GM21528 (cell line): ENCODE data around the gene FAM20A.
"Not testable (repeated sequence)": the region's sequence is repeated elsewhere in the genome, so short reads cannot be mapped to it uniquely, and the experiment has no call there.

Experiments
- ATAC-seq: cut with Tn5 transposase; IDR thresholded peaks from one replicate; pipeline ENCODE4 v1.9.1; 2021; ENCODE audit warnings: mild to moderate bottlenecking, moderate library complexity; ENCODE audit not compliant: unreplicated experiment, low FRiP score

The FAM20A gene

DNA sequence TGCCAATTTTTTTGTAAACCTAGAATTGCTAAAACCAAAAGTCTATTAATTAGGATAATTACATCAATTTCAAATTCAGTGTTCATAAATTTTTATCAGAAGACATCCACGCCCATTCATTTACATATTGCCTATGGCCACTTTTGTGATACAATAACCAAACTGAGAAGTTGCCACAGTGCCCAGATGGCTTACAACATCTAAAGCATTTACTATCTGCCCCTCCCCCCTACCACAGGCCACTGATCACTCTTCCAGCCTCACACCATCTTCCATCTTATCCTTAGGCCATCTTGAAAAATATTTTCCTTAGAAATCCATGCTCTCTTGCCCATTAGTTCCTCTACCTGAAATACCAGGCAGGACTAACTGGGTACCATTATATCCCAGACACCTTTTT lies 95.2 kb downstream of the FAM20A start:
- no peak for ATAC-seq

DNA sequence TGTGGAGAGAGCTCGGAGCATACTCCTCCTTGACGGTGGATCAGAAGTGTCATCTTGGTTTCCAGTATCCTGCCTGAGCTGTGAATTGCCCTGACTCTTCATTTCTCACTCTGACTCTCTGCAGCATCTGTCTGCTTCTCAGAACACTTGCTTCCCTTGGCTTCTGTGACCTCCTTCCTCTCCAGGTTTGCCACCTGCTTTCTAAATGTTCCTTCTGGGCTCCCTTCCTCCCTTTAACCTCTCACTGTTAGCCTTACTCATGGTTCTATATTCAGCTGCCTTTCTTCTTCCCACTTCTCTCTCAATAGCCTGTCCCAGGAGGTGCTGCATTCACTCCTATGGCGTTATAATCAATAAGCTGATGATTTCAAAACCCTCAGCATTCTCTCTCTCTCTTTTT lies 100.1 kb downstream of the FAM20A start:
- no peak for ATAC-seq

DNA sequence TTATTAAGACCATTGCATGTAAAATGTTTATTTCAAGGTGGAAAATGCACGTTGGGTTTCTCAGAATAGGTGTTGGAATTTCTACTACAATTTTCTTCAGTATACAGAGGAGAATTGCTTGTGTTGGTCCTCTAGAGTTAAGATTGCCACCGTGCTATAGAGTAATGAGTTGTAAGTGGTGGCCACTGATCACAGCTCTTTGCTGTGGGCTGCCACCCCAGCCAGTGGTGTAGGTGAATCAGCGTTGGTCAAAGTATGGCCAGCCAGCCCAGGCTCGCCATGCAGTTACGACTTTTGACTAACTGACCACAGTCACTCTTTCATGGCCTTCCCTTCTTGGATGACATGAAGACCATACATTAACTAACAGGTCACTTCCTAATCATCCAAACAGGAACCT lies 101.6 kb downstream of the FAM20A start:
- no peak for ATAC-seq

DNA sequence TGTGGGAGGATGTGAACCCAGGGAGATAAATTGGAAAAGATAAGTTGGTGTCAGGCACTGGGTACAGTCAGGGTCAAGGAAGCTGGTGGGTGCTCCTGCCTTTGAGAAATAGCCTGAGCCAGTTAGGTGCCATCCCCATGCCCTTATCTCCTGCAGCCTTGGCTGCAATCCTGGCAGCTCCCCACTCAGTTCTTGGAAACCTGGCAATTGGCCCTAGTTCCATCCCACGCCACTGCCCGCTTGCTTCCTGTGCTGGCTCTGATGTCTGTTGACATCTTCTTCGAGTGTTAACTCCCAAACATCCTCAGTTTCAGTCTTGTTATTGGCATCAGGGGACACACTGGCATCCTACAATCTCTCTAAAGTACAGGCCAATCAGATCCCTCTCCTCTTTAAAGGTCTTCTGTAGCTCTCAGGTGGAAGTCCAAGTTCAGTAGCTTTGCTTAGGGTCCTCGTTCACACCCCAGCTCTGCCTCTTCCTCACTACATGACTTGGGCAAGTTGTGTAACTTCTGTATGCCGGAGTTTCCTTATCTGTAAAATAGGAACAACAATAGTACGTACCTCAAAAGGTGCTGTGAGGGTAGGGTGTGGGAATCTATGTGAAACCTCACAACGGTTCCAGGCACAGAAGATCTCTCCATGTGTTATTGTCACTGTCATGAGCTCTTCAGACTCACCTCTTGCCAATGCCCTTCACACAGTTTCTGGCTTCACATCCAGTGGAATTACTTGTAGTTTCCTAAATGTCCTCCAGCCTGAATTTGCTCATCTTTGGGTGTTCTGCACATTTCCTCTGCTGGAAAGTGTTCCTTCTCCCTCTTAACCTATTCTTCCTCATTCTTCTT lies 102.5 kb downstream of the FAM20A start:
- peak; percentile 40 for ATAC-seq

DNA sequence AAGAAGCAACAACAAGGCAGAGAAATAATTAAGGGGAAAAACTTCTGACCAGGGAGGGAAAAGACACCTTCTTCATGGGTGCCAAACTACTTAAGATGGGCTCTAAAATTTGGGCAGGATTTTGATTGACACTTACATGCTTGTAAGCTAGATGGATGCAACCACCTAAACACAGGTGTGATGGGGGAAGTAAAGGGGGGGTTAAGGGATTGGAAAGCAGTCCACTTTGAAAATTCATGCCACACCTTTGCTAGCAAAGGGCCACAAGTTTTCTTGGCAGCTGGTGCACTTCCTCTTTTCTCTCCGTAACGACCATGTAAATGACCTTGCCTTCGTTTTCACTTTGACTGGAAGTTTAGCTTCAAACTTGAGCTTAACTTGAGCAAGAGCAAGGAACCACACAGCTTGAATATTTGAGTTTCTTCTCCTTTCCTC lies 103.3 kb downstream of the FAM20A start:
- ATAC-seq = peak; percentile 94

DNA sequence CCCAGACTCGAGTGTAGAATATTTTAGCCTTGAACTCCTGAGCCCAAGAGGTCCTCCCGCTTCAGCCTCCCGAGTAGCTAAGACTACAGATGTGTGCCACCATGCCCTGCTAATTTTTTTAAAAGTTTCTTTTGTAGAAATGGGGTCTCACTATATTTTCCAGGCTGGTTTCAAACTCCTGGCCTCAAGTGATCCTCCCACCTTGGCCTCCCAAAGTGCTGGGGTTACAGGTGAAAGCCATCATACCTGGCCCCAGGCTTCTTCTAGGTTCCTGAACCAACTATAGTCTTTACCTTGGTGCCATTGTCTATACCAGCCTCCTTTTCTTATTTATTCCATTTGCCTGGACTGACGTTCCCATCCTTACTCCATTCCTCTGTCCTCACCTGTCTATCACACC lies 106.1 kb downstream of the FAM20A start:
- no peak for ATAC-seq

DNA sequence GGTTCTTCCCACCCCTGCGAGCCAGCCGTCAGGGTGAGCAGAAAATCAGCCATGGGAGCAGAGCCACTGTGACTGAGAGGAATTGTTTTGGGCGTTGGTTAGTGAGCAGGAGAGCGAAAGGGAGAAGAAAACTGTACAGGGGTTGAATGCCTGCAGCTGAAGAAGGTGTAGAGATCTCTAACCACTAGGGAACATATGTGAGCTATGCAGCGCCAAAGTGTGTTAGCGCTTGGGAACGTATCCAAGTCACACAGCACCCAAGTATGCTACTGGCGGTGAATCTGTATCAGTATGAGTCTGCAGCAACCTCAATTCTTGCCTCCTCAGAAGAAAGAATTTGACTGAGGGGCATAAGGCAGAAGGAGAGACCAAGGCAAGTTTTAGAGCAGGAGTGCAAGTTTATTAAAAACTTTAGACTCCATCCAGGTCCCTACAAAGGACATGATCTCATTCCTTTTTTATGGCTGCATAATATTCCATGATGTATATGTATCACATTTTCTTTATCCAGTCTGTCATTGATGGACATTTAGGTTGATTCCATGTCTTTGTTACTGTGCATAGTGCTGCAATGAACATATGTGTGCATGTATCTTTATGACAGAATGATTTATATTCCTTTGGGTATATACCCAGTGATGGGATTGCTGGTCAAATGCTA lies 108.6 kb downstream of the FAM20A start:
- not testable (repeated sequence) for ATAC-seq

DNA sequence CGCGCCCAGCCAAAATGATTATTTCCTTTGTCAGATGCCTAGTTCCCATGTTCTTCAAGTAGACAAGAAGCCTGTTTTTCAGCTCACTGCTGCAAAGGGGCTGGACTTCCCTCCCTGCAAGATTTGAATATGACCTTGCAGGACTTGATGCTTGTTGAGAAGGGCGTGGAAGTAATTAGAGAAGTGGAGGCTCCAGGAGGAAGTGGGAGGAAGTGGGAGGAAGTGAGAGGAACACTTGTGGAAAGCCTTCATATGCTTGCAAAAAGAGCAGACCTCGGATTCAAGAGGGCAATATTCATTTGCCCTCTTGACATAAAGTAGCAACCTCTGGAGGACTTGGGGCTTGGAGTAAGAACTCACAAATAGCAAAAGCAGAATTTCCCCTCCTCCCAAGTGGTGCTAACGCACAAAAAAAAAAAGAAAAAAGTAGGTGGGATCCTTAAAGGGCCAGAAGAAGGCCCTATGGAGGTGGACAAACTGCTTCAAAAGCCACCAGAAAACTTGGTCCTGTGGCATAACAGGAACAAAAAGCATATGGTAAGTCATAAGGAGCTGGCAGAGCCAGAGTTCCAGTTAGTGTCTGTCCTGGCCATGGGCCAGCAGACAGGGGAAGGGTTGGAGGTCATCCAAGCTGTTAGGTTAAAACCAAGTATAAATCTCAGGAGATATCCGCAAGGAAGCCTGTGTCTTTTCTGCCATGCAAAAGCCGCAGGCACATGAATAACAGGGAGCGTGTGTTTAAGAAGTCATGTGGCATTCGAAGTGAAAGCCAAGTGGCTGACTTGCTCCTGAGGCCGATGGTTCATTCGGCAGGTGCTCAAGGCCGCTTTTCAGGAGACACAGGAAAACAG lies 109.6 kb downstream of the FAM20A start:
- ATAC-seq = no peak

DNA sequence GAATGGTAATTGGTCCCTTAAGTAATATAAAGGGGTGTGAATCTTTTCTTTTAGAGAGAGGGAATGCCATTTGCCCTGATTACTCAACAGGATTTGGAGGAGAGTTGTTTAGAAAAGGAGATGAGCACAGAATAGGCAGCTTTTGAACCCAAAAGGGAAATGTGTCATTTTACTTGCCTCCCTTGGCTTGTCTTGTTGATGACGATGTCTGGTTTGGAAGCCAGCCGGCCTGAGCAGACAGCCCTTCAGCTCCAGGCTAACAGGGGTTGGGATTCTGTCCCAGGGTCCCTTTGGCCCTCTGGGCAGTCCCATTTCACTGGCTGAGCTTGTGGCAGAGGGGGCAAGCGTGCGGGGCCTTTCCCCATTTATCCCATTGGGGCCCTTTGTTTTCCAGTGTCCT lies 111.2 kb downstream of the FAM20A start:
- ATAC-seq = no peak
